SK-N-SH (cell line): ENCODE measurements around the gene UVRAG. TPM values are rescaled to one million over a fixed set of nuclear protein-coding genes. Genes with fewer than 3 reads are reported as not detected.

ENCODE experiments used
- CTCF ChIA-PET: fragments of 300-600, 350-600 bp; formaldehyde crosslinking; extraction: SDS; loops from one replicate; lab custom pipeline; 2021; lab: Yijun Ruan, JAX
- POLR2A ChIA-PET: fragments of 350-600 bp; sonication (Branson Sonifier 250); formaldehyde crosslinking; extraction: SDS; loops from one replicate; lab custom pipeline; 2020; ENCODE audit warnings: antibody characterized with exemption, inconsistent platforms; lab: Yijun Ruan, JAX
- DNase-seq: peaks from one replicate; pipeline ENCODE4 v3.0.0; 2012
- H2AFZ ChIP-seq: fragments of 200-600 bp; sonication (generic); 2 replicates; pipeline ENCODE4 v1.8.1; 2016; ENCODE audit warnings: antibody characterized with exemption, mild to moderate bottlenecking, low read depth
- H3F3A ChIP-seq: fragments of 200-600 bp; sonication (generic); replicated peaks from 2 replicates; pipeline ENCODE3; 2016; ENCODE audit warnings: antibody characterized with exemption, mild to moderate bottlenecking; ENCODE audit not compliant: insufficient read depth
- H3K27ac ChIP-seq, 2 experiments: fragments of 200-500 bp in 1 of 2; fragments of 200-600 bp in 1 of 2; sonication (Bioruptor generic) in 1 of 2; sonication (generic), shearing (Covaris generic) in 1 of 2; 2 replicates each; pipeline versions ENCODE4 v1.5.1 to v1.6.1; 2014 to 2016; ENCODE audit warnings: low read depth in 2 of 2, inconsistent platforms in 1 of 2, low read length in 1 of 2, mild to moderate bottlenecking in 1 of 2, mixed read lengths in 1 of 2
- H3K27me3 ChIP-seq: fragments of 200-600 bp; sonication (generic), shearing (Covaris generic); 2 replicates; pipeline ENCODE4 v1.6.1; 2016; ENCODE audit warnings: mixed run types; ENCODE audit not compliant: insufficient read depth
- H3K36me3 ChIP-seq, 2 experiments: fragments of 200-500 bp in 1 of 2; fragments of 200-600 bp in 1 of 2; sonication (Bioruptor generic) in 1 of 2; sonication (generic) in 1 of 2; replicated peaks in 1 of 2; 2 replicates each; pipeline versions ENCODE3 to v1.5.1; 2014 to 2016; ENCODE audit warnings: low read length in 1 of 2, mild to moderate bottlenecking in 1 of 2; ENCODE audit not compliant: insufficient read depth in 2 of 2, control insufficient read depth in 1 of 2
- H3K4me1 ChIP-seq, 2 experiments: fragments of 200-500 bp in 1 of 2; fragments of 200-600 bp in 1 of 2; sonication (Bioruptor generic) in 1 of 2; sonication (generic), shearing (Covaris generic) in 1 of 2; 2 replicates each; pipeline versions ENCODE4 v1.5.1 to v1.6.1; 2014 to 2016; ENCODE audit warnings: low read depth in 1 of 2, low read length in 1 of 2, mixed run types in 1 of 2; ENCODE audit not compliant: insufficient read depth in 2 of 2, control insufficient read depth in 1 of 2
- H3K4me2 ChIP-seq: fragments of 200-600 bp; sonication (generic), shearing (Covaris generic); 2 replicates; pipeline ENCODE4 v1.6.1; 2017; ENCODE audit warnings: mixed run types
- H3K4me3 ChIP-seq, 2 experiments: fragments of 200-500 bp in 1 of 2; fragments of 200-600 bp in 1 of 2; sonication (Bioruptor generic) in 1 of 2; sonication (generic), shearing (Covaris generic) in 1 of 2; 2 replicates each; pipeline versions ENCODE4 v1.5.1 to v1.8.1; 2014 to 2016; ENCODE audit warnings: low read depth in 2 of 2, inconsistent platforms in 1 of 2, low read length in 1 of 2, mild to moderate bottlenecking in 1 of 2, mixed read lengths in 1 of 2, moderate library complexity in 1 of 2
- H3K79me2 ChIP-seq: fragments of 200-600 bp; sonication (generic); 2 replicates; pipeline ENCODE4 v1.8.1; 2017; ENCODE audit warnings: mild to moderate bottlenecking; ENCODE audit not compliant: insufficient read depth
- H3K9ac ChIP-seq: fragments of 200-600 bp; sonication (generic); 2 replicates; pipeline ENCODE4 v1.6.1; 2017; ENCODE audit warnings: mixed run types
- H3K9me2 ChIP-seq: fragments of 200-600 bp; sonication (generic); 2 replicates; pipeline ENCODE4 v1.6.1; 2017; ENCODE audit warnings: mixed run types
- H3K9me3 ChIP-seq: fragments of 200-600 bp; sonication (generic); 2 replicates; pipeline ENCODE4 v1.6.1; 2017; ENCODE audit warnings: mixed run types, mild to moderate bottlenecking, moderate library complexity
- H4K20me1 ChIP-seq: fragments of 200-600 bp; sonication (generic); 2 replicates; pipeline ENCODE4 v1.6.1; 2017; ENCODE audit warnings: mild to moderate bottlenecking, mixed run types; ENCODE audit not compliant: insufficient read depth
- EZH2phosphoT487 ChIP-seq: fragments of 200-600 bp; sonication (generic); IDR thresholded peaks from 2 replicates; pipeline ENCODE4 v1.6.1; 2017; ENCODE audit warnings: low read depth, mixed run types, mild to moderate bottlenecking, antibody characterized with exemption, moderate library complexity, borderline replicate concordance
- FOSL2 ChIP-seq: IDR thresholded peaks from 2 replicates; pipeline ENCODE4 v1.4.0; 2012; ENCODE audit warnings: low read depth, mild to moderate bottlenecking, moderate library complexity, borderline replicate concordance
- FOXJ3 ChIP-seq: sonication (generic); formaldehyde crosslinking; IDR thresholded peaks from 2 replicates; pipeline ENCODE4 v1.5.1; 2020; ENCODE audit warnings: mild to moderate bottlenecking, missing genetic modification reagents
- FOXM1 ChIP-seq: IDR thresholded peaks from 2 replicates; pipeline ENCODE4 v1.4.0; 2012; ENCODE audit warnings: low read depth, mild to moderate bottlenecking
- GABPA ChIP-seq: IDR thresholded peaks from 2 replicates; pipeline ENCODE4 v1.4.0; 2012; ENCODE audit warnings: low read depth, mild to moderate bottlenecking
- MXI1 ChIP-seq: IDR thresholded peaks from 2 replicates; pipeline ENCODE4 v1.6.1; 2012; ENCODE audit warnings: mild to moderate bottlenecking, low read depth, low read length, improper control_type of control experiment
- NRF1 ChIP-seq: IDR thresholded peaks from 2 replicates; pipeline ENCODE4 v1.6.1; 2012; ENCODE audit warnings: low read depth, mild to moderate bottlenecking, low read length
- RAD21 ChIP-seq: IDR thresholded peaks from 2 replicates; pipeline ENCODE4 v1.6.1; 2012; ENCODE audit warnings: mild to moderate bottlenecking, low read length
- RFX5 ChIP-seq: IDR thresholded peaks from 2 replicates; pipeline ENCODE4 v1.6.1; 2012; ENCODE audit warnings: mild to moderate bottlenecking, improper control_type of control experiment, low read length
- SMC3 ChIP-seq: IDR thresholded peaks from 2 replicates; pipeline ENCODE4 v1.6.1; 2012; ENCODE audit warnings: low read depth, low read length, improper control_type of control experiment
- TEAD4 ChIP-seq: IDR thresholded peaks from 2 replicates; pipeline ENCODE4 v1.4.0; 2012; ENCODE audit warnings: mild to moderate bottlenecking, borderline replicate concordance; ENCODE audit not compliant: insufficient read depth
- WGBS: methylation state at CpG from one replicate; pipeline ENCODE4 v1.1.6; 2017; ENCODE audit warnings: low lambda C conversion rate; 5-methylcytosine and 5-hydroxymethylcytosine counted together
- polyA plus RNA-seq, 3 experiments: library from polyadenylated mRNA; depleted of rRNA; stranded (reverse); fragments of >200 nt; gene quantifications; 2 replicates each; pipeline ENCODE4 v1.2.3, GENCODE V29; 2012
- TF ChIP-seq, protein P1 (sequence below): IDR thresholded peaks from 2 replicates; pipeline ENCODE4 v1.6.1; 2012; ENCODE audit warnings: mild to moderate bottlenecking, low read depth, low read length, moderate library complexity
- TF ChIP-seq, protein P2 (sequence below): IDR thresholded peaks from 2 replicates; pipeline ENCODE4 v1.4.0; 2012; ENCODE audit warnings: low read depth, borderline replicate concordance
- TF ChIP-seq, protein P3 (sequence below): IDR thresholded peaks from 2 replicates; pipeline ENCODE4 v1.4.0; 2012; ENCODE audit warnings: low read depth, borderline replicate concordance
- TF ChIP-seq, protein P4 (sequence below): fragments of 150-350 bp; IDR thresholded peaks from 2 replicates; pipeline ENCODE4 v1.6.1; 2017; ENCODE audit warnings: antibody characterized with exemption, low read length, low read depth, borderline replicate concordance
- TF ChIP-seq, protein P5 (sequence below): fragments of 150-350 bp; IDR thresholded peaks from 2 replicates; pipeline ENCODE4 v1.6.1; 2016; ENCODE audit warnings: mild to moderate bottlenecking, low read depth, low read length
- TF ChIP-seq, protein P6 (sequence below): IDR thresholded peaks from 2 replicates; pipeline ENCODE4; 2012

Gene UVRAG
- polyA plus RNA-seq, 1 of the 3 experiments (the other 2 are of a cell fraction) = 5.8 TPM

DNA sequence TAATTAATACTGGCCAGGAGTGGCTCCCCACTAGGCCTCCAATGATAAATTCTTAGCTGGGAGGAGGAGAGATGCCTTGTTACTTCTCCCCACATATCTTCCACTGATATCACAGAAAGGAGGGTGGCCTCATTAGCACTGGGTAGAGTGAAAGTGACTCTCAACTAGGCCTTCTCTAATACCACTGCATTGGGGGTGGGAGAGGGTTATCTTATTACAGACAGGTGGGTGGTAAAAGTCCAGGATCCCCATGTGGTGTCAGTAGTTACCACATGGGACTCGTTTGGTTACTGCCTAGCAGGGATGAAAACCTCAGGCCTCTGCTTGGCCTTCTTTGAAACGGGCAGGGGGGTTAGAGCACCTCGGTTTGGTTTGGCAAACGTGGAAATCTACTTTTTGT is 167.3 kb downstream of the UVRAG start:
- TF ChIP-seq RAD21 = no peak
- TF ChIP-seq TEAD4 = no peak
- no peak for TF ChIP-seq GABPA
- TF ChIP-seq, protein P1, sequence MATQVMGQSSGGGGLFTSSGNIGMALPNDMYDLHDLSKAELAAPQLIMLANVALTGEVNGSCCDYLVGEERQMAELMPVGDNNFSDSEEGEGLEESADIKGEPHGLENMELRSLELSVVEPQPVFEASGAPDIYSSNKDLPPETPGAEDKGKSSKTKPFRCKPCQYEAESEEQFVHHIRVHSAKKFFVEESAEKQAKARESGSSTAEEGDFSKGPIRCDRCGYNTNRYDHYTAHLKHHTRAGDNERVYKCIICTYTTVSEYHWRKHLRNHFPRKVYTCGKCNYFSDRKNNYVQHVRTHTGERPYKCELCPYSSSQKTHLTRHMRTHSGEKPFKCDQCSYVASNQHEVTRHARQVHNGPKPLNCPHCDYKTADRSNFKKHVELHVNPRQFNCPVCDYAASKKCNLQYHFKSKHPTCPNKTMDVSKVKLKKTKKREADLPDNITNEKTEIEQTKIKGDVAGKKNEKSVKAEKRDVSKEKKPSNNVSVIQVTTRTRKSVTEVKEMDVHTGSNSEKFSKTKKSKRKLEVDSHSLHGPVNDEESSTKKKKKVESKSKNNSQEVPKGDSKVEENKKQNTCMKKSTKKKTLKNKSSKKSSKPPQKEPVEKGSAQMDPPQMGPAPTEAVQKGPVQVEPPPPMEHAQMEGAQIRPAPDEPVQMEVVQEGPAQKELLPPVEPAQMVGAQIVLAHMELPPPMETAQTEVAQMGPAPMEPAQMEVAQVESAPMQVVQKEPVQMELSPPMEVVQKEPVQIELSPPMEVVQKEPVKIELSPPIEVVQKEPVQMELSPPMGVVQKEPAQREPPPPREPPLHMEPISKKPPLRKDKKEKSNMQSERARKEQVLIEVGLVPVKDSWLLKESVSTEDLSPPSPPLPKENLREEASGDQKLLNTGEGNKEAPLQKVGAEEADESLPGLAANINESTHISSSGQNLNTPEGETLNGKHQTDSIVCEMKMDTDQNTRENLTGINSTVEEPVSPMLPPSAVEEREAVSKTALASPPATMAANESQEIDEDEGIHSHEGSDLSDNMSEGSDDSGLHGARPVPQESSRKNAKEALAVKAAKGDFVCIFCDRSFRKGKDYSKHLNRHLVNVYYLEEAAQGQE = no peak
- no peak for TF ChIP-seq EZH2phosphoT487
- TF ChIP-seq MXI1 = no peak
- TF ChIP-seq, protein P2, sequence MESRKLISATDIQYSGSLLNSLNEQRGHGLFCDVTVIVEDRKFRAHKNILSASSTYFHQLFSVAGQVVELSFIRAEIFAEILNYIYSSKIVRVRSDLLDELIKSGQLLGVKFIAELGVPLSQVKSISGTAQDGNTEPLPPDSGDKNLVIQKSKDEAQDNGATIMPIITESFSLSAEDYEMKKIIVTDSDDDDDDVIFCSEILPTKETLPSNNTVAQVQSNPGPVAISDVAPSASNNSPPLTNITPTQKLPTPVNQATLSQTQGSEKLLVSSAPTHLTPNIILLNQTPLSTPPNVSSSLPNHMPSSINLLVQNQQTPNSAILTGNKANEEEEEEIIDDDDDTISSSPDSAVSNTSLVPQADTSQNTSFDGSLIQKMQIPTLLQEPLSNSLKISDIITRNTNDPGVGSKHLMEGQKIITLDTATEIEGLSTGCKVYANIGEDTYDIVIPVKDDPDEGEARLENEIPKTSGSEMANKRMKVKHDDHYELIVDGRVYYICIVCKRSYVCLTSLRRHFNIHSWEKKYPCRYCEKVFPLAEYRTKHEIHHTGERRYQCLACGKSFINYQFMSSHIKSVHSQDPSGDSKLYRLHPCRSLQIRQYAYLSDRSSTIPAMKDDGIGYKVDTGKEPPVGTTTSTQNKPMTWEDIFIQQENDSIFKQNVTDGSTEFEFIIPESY = no peak
- TF ChIP-seq FOXM1 = no peak
- TF ChIP-seq SMC3 = no peak
- no peak for TF ChIP-seq NRF1
- TF ChIP-seq, protein P3, sequence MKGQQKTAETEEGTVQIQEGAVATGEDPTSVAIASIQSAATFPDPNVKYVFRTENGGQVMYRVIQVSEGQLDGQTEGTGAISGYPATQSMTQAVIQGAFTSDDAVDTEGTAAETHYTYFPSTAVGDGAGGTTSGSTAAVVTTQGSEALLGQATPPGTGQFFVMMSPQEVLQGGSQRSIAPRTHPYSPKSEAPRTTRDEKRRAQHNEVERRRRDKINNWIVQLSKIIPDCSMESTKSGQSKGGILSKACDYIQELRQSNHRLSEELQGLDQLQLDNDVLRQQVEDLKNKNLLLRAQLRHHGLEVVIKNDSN = no peak
- no peak for TF ChIP-seq FOSL2
- TF ChIP-seq, protein P4, sequence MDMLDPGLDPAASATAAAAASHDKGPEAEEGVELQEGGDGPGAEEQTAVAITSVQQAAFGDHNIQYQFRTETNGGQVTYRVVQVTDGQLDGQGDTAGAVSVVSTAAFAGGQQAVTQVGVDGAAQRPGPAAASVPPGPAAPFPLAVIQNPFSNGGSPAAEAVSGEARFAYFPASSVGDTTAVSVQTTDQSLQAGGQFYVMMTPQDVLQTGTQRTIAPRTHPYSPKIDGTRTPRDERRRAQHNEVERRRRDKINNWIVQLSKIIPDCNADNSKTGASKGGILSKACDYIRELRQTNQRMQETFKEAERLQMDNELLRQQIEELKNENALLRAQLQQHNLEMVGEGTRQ = no peak
- TF ChIP-seq RFX5 = no peak
- no peak for TF ChIP-seq FOXJ3 (CRISPR knock-in tag)
- TF ChIP-seq, protein P5, sequence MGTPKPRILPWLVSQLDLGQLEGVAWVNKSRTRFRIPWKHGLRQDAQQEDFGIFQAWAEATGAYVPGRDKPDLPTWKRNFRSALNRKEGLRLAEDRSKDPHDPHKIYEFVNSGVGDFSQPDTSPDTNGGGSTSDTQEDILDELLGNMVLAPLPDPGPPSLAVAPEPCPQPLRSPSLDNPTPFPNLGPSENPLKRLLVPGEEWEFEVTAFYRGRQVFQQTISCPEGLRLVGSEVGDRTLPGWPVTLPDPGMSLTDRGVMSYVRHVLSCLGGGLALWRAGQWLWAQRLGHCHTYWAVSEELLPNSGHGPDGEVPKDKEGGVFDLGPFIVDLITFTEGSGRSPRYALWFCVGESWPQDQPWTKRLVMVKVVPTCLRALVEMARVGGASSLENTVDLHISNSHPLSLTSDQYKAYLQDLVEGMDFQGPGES = no peak
- TF ChIP-seq, protein P6, sequence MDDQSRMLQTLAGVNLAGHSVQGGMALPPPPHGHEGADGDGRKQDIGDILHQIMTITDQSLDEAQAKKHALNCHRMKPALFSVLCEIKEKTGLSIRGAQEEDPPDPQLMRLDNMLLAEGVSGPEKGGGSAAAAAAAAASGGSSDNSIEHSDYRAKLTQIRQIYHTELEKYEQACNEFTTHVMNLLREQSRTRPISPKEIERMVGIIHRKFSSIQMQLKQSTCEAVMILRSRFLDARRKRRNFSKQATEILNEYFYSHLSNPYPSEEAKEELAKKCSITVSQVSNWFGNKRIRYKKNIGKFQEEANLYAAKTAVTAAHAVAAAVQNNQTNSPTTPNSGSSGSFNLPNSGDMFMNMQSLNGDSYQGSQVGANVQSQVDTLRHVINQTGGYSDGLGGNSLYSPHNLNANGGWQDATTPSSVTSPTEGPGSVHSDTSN = no peak
- CTCF ChIA-PET = no interaction called here

More for the DNA sequence above, 167.3 kb downstream of the UVRAG start:
- POLR2A ChIA-PET = no interaction called here
- no peaks in the 10 kb centered on the region for H4K20me1 ChIP-seq
- no peaks in the 10 kb centered on the region for H3K9me3 ChIP-seq
- no peak for DNase-seq
- peaks cover 4 to 19% of the 10 kb centered on the region in 2 experiments for H3K36me3 ChIP-seq
- no peaks in the 10 kb centered on the region for H3F3A ChIP-seq
- no peaks in the 10 kb centered on the region for H3K79me2 ChIP-seq
- H3K4me2 ChIP-seq = no peak overlapping the region
- H3K27ac ChIP-seq = no peak overlapping the region
- H2AFZ ChIP-seq = no peak overlapping the region
- H3K27me3 ChIP-seq = no peaks in the 10 kb centered on the region
- H3K9me2 ChIP-seq = 0 out of 2 replicates have a peak, but pooled peaks cover 3% of the 10 kb centered on the region
- no peak overlapping the region for H3K9ac ChIP-seq
- no peak overlapping the region for H3K4me3 ChIP-seq
- WGBS = 96% methylated on average over 4 of the region's 4 CpGs
- no peaks in the 10 kb centered on the region; a peak in 1 of 4 replicates for H3K4me1 ChIP-seq
